HEK293 (cell line): ENCODE results near the gene IQSEC1.

ENCODE experiments used
- CTCF ChIP-seq: fragments of 450-650 bp; formaldehyde crosslinking; IDR thresholded peaks from 2 replicates; pipeline ENCODE4 v1.5.1; 2016; ENCODE audit warnings: missing biosample characterization, missing genetic modification characterization
- KLF9 ChIP-seq: fragments of 450-650 bp; formaldehyde crosslinking; IDR thresholded peaks from 2 replicates; pipeline ENCODE4 v1.5.1; 2016; ENCODE audit warnings: missing biosample characterization, missing genetic modification characterization, low read depth
- SP2 ChIP-seq: fragments of 450-650 bp; formaldehyde crosslinking; IDR thresholded peaks from 2 replicates; pipeline ENCODE4 v1.5.1; 2016; ENCODE audit warnings: missing biosample characterization, missing genetic modification characterization
- YY1 ChIP-seq: fragments of 450-650 bp; formaldehyde crosslinking; IDR thresholded peaks from 2 replicates; pipeline ENCODE4 v1.5.1; 2018; ENCODE audit warnings: missing biosample characterization, missing genetic modification characterization
- ZBTB20 ChIP-seq: fragments of 450-650 bp; formaldehyde crosslinking; IDR thresholded peaks from 2 replicates; pipeline ENCODE4 v1.5.1; 2016; ENCODE audit warnings: missing biosample characterization, missing genetic modification characterization
- ZEB2 ChIP-seq: fragments of 450-650 bp; formaldehyde crosslinking; IDR thresholded peaks from 2 replicates; pipeline ENCODE4 v1.5.1; 2016; ENCODE audit warnings: missing biosample characterization, missing genetic modification characterization
- ZNF174 ChIP-seq: fragments of 450-650 bp; formaldehyde crosslinking; IDR thresholded peaks from 2 replicates; pipeline ENCODE4 v1.5.0; 2017; ENCODE audit warnings: missing biosample characterization, mild to moderate bottlenecking, missing genetic modification characterization
- ZNF175 ChIP-seq: fragments of 450-650 bp; formaldehyde crosslinking; IDR thresholded peaks from 2 replicates; pipeline ENCODE4 v1.5.1; 2016; ENCODE audit warnings: missing biosample characterization, missing genetic modification characterization
- ZNF416 ChIP-seq: fragments of 450-650 bp; formaldehyde crosslinking; IDR thresholded peaks from 2 replicates; pipeline ENCODE4 v1.5.1; 2016; ENCODE audit warnings: missing biosample characterization, missing genetic modification characterization
- ZNF707 ChIP-seq: fragments of 450-650 bp; formaldehyde crosslinking; IDR thresholded peaks from 2 replicates; pipeline ENCODE4 v1.5.1; 2016; ENCODE audit warnings: missing biosample characterization, missing genetic modification characterization
- TF ChIP-seq, protein P1 (sequence below): fragments of 450-650 bp; formaldehyde crosslinking; IDR thresholded peaks from 2 replicates; pipeline ENCODE4 v1.5.1; 2016; ENCODE audit warnings: missing biosample characterization, missing genetic modification characterization
- TF ChIP-seq, protein P2 (sequence below): fragments of 450-650 bp; formaldehyde crosslinking; IDR thresholded peaks from 2 replicates; pipeline ENCODE4 v1.5.1; 2016; ENCODE audit warnings: missing biosample characterization, missing genetic modification characterization, low read depth
- TF ChIP-seq, protein P3 (sequence below): fragments of 450-650 bp; formaldehyde crosslinking; IDR thresholded peaks from 2 replicates; pipeline ENCODE4 v1.5.1; 2016; ENCODE audit warnings: missing biosample characterization, missing genetic modification characterization

- TF ChIP-seq CTCF (tag by site-specific recombination): no peak
- no peak for TF ChIP-seq ZNF175 (tag by site-specific recombination)
- no peak for TF ChIP-seq KLF9 (tag by site-specific recombination)
- no peak for TF ChIP-seq ZNF416 (tag by site-specific recombination)
- TF ChIP-seq, protein P1, sequence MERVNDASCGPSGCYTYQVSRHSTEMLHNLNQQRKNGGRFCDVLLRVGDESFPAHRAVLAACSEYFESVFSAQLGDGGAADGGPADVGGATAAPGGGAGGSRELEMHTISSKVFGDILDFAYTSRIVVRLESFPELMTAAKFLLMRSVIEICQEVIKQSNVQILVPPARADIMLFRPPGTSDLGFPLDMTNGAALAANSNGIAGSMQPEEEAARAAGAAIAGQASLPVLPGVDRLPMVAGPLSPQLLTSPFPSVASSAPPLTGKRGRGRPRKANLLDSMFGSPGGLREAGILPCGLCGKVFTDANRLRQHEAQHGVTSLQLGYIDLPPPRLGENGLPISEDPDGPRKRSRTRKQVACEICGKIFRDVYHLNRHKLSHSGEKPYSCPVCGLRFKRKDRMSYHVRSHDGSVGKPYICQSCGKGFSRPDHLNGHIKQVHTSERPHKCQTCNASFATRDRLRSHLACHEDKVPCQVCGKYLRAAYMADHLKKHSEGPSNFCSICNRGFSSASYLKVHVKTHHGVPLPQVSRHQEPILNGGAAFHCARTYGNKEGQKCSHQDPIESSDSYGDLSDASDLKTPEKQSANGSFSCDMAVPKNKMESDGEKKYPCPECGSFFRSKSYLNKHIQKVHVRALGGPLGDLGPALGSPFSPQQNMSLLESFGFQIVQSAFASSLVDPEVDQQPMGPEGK (tag by site-specific recombination): no peak
- TF ChIP-seq ZNF707 (tag by site-specific recombination): no peak
- TF ChIP-seq, protein P2, sequence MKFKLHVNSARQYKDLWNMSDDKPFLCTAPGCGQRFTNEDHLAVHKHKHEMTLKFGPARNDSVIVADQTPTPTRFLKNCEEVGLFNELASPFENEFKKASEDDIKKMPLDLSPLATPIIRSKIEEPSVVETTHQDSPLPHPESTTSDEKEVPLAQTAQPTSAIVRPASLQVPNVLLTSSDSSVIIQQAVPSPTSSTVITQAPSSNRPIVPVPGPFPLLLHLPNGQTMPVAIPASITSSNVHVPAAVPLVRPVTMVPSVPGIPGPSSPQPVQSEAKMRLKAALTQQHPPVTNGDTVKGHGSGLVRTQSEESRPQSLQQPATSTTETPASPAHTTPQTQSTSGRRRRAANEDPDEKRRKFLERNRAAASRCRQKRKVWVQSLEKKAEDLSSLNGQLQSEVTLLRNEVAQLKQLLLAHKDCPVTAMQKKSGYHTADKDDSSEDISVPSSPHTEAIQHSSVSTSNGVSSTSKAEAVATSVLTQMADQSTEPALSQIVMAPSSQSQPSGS (tag by site-specific recombination): no peak
- TF ChIP-seq YY1: no peak
- TF ChIP-seq, protein P3, sequence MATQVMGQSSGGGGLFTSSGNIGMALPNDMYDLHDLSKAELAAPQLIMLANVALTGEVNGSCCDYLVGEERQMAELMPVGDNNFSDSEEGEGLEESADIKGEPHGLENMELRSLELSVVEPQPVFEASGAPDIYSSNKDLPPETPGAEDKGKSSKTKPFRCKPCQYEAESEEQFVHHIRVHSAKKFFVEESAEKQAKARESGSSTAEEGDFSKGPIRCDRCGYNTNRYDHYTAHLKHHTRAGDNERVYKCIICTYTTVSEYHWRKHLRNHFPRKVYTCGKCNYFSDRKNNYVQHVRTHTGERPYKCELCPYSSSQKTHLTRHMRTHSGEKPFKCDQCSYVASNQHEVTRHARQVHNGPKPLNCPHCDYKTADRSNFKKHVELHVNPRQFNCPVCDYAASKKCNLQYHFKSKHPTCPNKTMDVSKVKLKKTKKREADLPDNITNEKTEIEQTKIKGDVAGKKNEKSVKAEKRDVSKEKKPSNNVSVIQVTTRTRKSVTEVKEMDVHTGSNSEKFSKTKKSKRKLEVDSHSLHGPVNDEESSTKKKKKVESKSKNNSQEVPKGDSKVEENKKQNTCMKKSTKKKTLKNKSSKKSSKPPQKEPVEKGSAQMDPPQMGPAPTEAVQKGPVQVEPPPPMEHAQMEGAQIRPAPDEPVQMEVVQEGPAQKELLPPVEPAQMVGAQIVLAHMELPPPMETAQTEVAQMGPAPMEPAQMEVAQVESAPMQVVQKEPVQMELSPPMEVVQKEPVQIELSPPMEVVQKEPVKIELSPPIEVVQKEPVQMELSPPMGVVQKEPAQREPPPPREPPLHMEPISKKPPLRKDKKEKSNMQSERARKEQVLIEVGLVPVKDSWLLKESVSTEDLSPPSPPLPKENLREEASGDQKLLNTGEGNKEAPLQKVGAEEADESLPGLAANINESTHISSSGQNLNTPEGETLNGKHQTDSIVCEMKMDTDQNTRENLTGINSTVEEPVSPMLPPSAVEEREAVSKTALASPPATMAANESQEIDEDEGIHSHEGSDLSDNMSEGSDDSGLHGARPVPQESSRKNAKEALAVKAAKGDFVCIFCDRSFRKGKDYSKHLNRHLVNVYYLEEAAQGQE (tag by site-specific recombination): no peak
- TF ChIP-seq ZEB2 (tag by site-specific recombination): no peak
- no peak for TF ChIP-seq ZNF174 (tag by site-specific recombination)
- no peak for TF ChIP-seq ZBTB20 (tag by site-specific recombination)
- TF ChIP-seq SP2 (tag by site-specific recombination): no peak
Observed at GRCh38 chr3:13083254-13083653, 10.0 kb upstream of the IQSEC1 start.
